Astrocyte (in vitro differentiated cells and primary cell): ENCODE measurements around the gene MUC16. TPM values are rescaled to one million over a fixed set of nuclear protein-coding genes. Genes with fewer than 3 reads are reported as not detected.
"Not testable (repeated sequence)": the region's sequence is repeated elsewhere in the genome, so short reads cannot be mapped to it uniquely, and the experiment has no call there.

Source experiments
- DNase-seq: peaks from one replicate; pipeline ENCODE4 v3.0.0-alpha.2; 2010; ENCODE audit warnings: low read depth
- FAIRE-seq: peaks from 2 replicates; lab custom pipeline; 2011; peaks lifted over from hg19 to GRCh38; lab: Jason Lieb, UNC
- H2AFZ ChIP-seq: 2 replicates; pipeline ENCODE4 v1.6.0; 2012; ENCODE audit warnings: low read depth, low read length, inconsistent platforms
- H3K27ac ChIP-seq: 2 replicates; pipeline ENCODE4 v1.5.1; 2011; ENCODE audit warnings: low read depth, low read length, inconsistent platforms
- H3K27me3 ChIP-seq: 2 replicates; pipeline ENCODE4 v1.6.0; 2011; ENCODE audit warnings: low read length, inconsistent platforms; ENCODE audit not compliant: insufficient read depth
- H3K36me3 ChIP-seq: 2 replicates; pipeline ENCODE4 v1.5.1; 2011; ENCODE audit warnings: low read length, inconsistent platforms; ENCODE audit not compliant: insufficient read depth
- H3K4me1 ChIP-seq: 2 replicates; pipeline ENCODE4 v1.5.1; 2011; ENCODE audit warnings: low read length, inconsistent platforms; ENCODE audit not compliant: insufficient read depth
- H3K4me2 ChIP-seq: 2 replicates; pipeline ENCODE4 v1.6.0; 2012; ENCODE audit warnings: low read length, inconsistent platforms
- H3K4me3 ChIP-seq: 2 replicates; pipeline ENCODE4 v1.5.1; 2011; ENCODE audit warnings: low read depth, mild to moderate bottlenecking, low read length, inconsistent platforms; ENCODE audit not compliant: insufficient read depth
- H3K79me2 ChIP-seq: 2 replicates; pipeline ENCODE4 v1.6.0; 2012; ENCODE audit warnings: mild to moderate bottlenecking, low read length, inconsistent platforms; ENCODE audit not compliant: insufficient read depth
- H3K9ac ChIP-seq: 2 replicates; pipeline ENCODE4 v1.6.0; 2012; ENCODE audit warnings: mild to moderate bottlenecking, low read length, inconsistent platforms
- H3K9me3 ChIP-seq: 2 replicates; pipeline ENCODE4 v1.5.1; 2012; ENCODE audit warnings: low read depth, mild to moderate bottlenecking, low read length, inconsistent platforms; ENCODE audit not compliant: insufficient read depth
- H4K20me1 ChIP-seq: 2 replicates; pipeline ENCODE4 v1.6.0; 2012; ENCODE audit warnings: low read length, inconsistent platforms; ENCODE audit not compliant: insufficient read depth
- H3K27ac Mint-ChIP-seq: one replicate; pipeline ENCODE4 v1.8.0; 2021; ENCODE audit warnings: mild to moderate bottlenecking, mixed read lengths; ENCODE audit not compliant: unreplicated experiment
- H3K27me3 Mint-ChIP-seq: one replicate; pipeline ENCODE4 v1.8.0; 2021; ENCODE audit warnings: low read depth, mixed read lengths; ENCODE audit not compliant: unreplicated experiment
- H3K36me3 Mint-ChIP-seq: one replicate; pipeline ENCODE4 v1.8.0; 2021; ENCODE audit warnings: low read depth, mixed read lengths; ENCODE audit not compliant: unreplicated experiment
- H3K4me1 Mint-ChIP-seq: one replicate; pipeline ENCODE4 v1.8.0; 2021; ENCODE audit warnings: low read depth, mixed read lengths; ENCODE audit not compliant: unreplicated experiment
- H3K4me3 Mint-ChIP-seq: one replicate; pipeline ENCODE4 v1.8.0; 2021; ENCODE audit warnings: mild to moderate bottlenecking, moderate library complexity, mixed read lengths; ENCODE audit not compliant: unreplicated experiment
- H3K9me3 Mint-ChIP-seq: one replicate; pipeline ENCODE4 v1.8.0; 2021; ENCODE audit warnings: mild to moderate bottlenecking, mixed read lengths; ENCODE audit not compliant: unreplicated experiment
- CTCF ChIP-seq: IDR thresholded peaks from 2 replicates; pipeline ENCODE4 v1.5.1; 2011; ENCODE audit warnings: low read depth, mild to moderate bottlenecking, inconsistent platforms, low read length, moderate library complexity; ENCODE audit not compliant: insufficient read depth
- EZH2 ChIP-seq: IDR thresholded peaks from 2 replicates; pipeline ENCODE4 v1.6.1; 2012; ENCODE audit warnings: mild to moderate bottlenecking, low read length, inconsistent platforms; ENCODE audit not compliant: insufficient read depth
- total RNA-seq: library from RNA; stranded (reverse); gene quantifications from 2 replicates; pipeline ENCODE4 v1.2.1, GENCODE V29; 2021

The MUC16 gene
- total RNA-seq, 1 donor from 2014 or later, result not detected

GRCh38 chr19:9054207-9054606 lies 44.0 kb upstream of the MUC16 start:
- H3K4me1 Mint-ChIP-seq, result no peaks in the 10 kb centered on the region
- no peak overlapping the region for H3K9ac ChIP-seq
- H3K4me1 ChIP-seq, result no peaks in the 10 kb centered on the region
- no peak for TF ChIP-seq EZH2
- no peak for TF ChIP-seq CTCF
- no peaks in the 10 kb centered on the region for H3K79me2 ChIP-seq
- peaks cover 13% of the 10 kb centered on the region for H3K9me3 Mint-ChIP-seq
- no peaks in the 10 kb centered on the region for H3K36me3 Mint-ChIP-seq
- no peaks in the 10 kb centered on the region for H3K27me3 Mint-ChIP-seq
- H2AFZ ChIP-seq, result no peak overlapping the region
- H3K27ac ChIP-seq, result no peak overlapping the region
- no peaks in the 10 kb centered on the region for H3K27me3 ChIP-seq
- H3K4me2 ChIP-seq, result no peak overlapping the region
- H3K27ac Mint-ChIP-seq, result no peak overlapping the region
- FAIRE-seq (no peak), DNase-seq (no peak)
- H4K20me1 ChIP-seq, result no peaks in the 10 kb centered on the region
- H3K9me3 ChIP-seq, result no peaks in the 10 kb centered on the region
- H3K36me3 ChIP-seq, result no peaks in the 10 kb centered on the region
- no peak overlapping the region for H3K4me3 ChIP-seq
- H3K4me3 Mint-ChIP-seq, result no peak overlapping the region

- H3K4me1 Mint-ChIP-seq, FAIRE-seq, H3K9ac ChIP-seq, H3K27me3 ChIP-seq, H3K36me3 ChIP-seq, DNase-seq, H3K36me3 Mint-ChIP-seq, H3K27ac ChIP-seq, H3K27ac Mint-ChIP-seq, H3K27me3 Mint-ChIP-seq, H3K4me2 ChIP-seq, H4K20me1 ChIP-seq, H3K4me3 Mint-ChIP-seq, H3K4me3 ChIP-seq, H3K79me2 ChIP-seq, H3K9me3 ChIP-seq, H2AFZ ChIP-seq, H3K4me1 ChIP-seq: not testable (repeated sequence)
- H3K9me3 Mint-ChIP-seq, result peaks cover 13% of the 10 kb centered on the region
Observed at GRCh38 chr19:9053674-9054073, 43.5 kb upstream of the MUC16 start.

- H3K4me1 Mint-ChIP-seq, result no peaks in the 10 kb centered on the region
- H3K4me3 Mint-ChIP-seq, result no peak overlapping the region
- no peak overlapping the region for H3K27ac Mint-ChIP-seq
Observed at GRCh38 chr19:9052894-9053293, 42.7 kb upstream of the MUC16 start.

More at GRCh38 chr19:9052894-9053293, 42.7 kb upstream of the MUC16 start:
- Histone ChIP-seq H3K27ac (no peak overlapping the region), H3K9me3 (no peaks in the 10 kb centered on the region), H4K20me1 (no peaks in the 10 kb centered on the region), H3K79me2 (no peaks in the 10 kb centered on the region), H2AFZ (no peak overlapping the region), H3K27me3 (no peaks in the 10 kb centered on the region), H3K4me2 (no peak overlapping the region), H3K9ac (no peak overlapping the region), H3K36me3 (no peaks in the 10 kb centered on the region), H3K4me3 (no peak overlapping the region), H3K4me1 (no peaks in the 10 kb centered on the region)
- Mint-ChIP-seq H3K9me3 (peaks cover 14% of the 10 kb centered on the region), H3K36me3 (no peaks in the 10 kb centered on the region), H3K27me3 (no peaks in the 10 kb centered on the region)
- DNase-seq (no peak), FAIRE-seq (no peak)
- TF ChIP-seq EZH2 (no peak), CTCF (no peak)
